Endothelial cell (in vitro differentiated cells): ENCODE results near the gene PCDHGC4. TPM values are rescaled to one million over a fixed set of nuclear protein-coding genes. Genes with fewer than 3 reads are reported as not detected.

ENCODE experiments used
- DNase-seq: peaks from one replicate; pipeline ENCODE4 v3.0.0; 2021; ENCODE audit warnings: low spot score
- H3K27ac Mint-ChIP-seq: one replicate; pipeline ENCODE4 v1.8.0; 2021; ENCODE audit warnings: mixed read lengths, inconsistent platforms; ENCODE audit not compliant: unreplicated experiment
- H3K27me3 Mint-ChIP-seq: one replicate; pipeline ENCODE4 v1.8.0; 2021; ENCODE audit warnings: mild to moderate bottlenecking, moderate library complexity, mixed read lengths, inconsistent platforms; ENCODE audit not compliant: unreplicated experiment
- H3K36me3 Mint-ChIP-seq: one replicate; pipeline ENCODE4 v1.8.0; 2021; ENCODE audit warnings: mild to moderate bottlenecking, low read depth, mixed read lengths, inconsistent platforms; ENCODE audit not compliant: unreplicated experiment
- H3K4me1 Mint-ChIP-seq: one replicate; pipeline ENCODE4 v1.8.0; 2021; ENCODE audit warnings: mild to moderate bottlenecking, mixed read lengths, inconsistent platforms; ENCODE audit not compliant: unreplicated experiment
- H3K4me3 Mint-ChIP-seq: one replicate; pipeline ENCODE4 v1.8.0; 2021; ENCODE audit warnings: mild to moderate bottlenecking, mixed read lengths, inconsistent platforms; ENCODE audit not compliant: unreplicated experiment
- H3K9me3 Mint-ChIP-seq: one replicate; pipeline ENCODE4 v1.8.0; 2021; ENCODE audit warnings: mixed read lengths, inconsistent platforms; ENCODE audit not compliant: unreplicated experiment
- total RNA-seq: library from RNA; stranded (reverse); fragmentation: NEBNext Ultra II Directional; extraction: Animal tissue kit (Norgen Biotek cat#: 25700); gene quantifications from one replicate; pipeline ENCODE4 v1.2.1, GENCODE V29; 2021; ENCODE audit not compliant: unreplicated experiment
- TF ChIP-seq, protein P1 (sequence below): fragments of 200-600 bp; sonication (generic); IDR thresholded peaks from one replicate; pipeline ENCODE4 v1.5.0; 2021; ENCODE audit warnings: antibody characterized with exemption; ENCODE audit not compliant: unreplicated experiment

The PCDHGC4 gene
- total RNA-seq, 1 donor from 2014 or later, result 3.5 TPM

DNA sequence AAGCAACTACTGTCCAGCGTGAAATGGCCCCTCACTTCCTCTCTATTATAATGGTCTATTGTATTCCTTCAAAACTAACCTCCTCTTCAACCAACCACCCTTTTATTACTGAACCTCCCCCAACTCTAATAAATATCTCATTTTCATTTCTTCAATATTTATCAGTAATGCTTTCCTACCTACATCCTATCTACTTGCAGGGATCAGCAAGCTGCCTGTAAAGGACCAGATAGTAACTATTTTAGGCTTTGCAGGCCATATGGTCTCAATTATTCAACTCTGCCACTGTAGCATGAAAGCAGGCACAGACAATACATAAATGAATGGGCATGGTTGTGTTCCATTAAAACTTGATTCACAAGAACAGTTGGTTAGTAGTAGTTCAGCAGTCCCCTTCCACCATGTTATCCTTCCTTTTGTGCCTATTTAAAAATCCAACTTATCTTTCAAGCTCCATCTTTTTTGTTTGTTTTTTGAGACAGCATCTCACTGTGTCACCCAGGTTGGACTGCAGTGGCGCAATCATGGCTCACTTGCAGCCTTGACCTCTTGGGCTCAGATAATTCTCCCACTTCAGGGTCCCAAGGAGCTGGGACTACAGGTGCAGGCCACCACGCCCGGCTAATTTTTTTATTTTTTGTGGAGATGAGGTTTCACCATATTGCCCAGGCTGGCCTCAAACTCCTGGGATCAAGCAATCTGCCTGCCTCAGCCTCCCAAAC is 49.8 kb downstream of the PCDHGC4 start:
- Mint-ChIP-seq H3K36me3 (peaks cover 24% of the 10 kb centered on the region), H3K4me3 (peak overlapping the region; percentile 19), H3K27ac (no peak overlapping the region), H3K4me1 (peaks cover 8% of the 10 kb centered on the region), H3K9me3 (no peaks in the 10 kb centered on the region), H3K27me3 (no peaks in the 10 kb centered on the region)
- DNase-seq, result no peak
- TF ChIP-seq, protein P1, sequence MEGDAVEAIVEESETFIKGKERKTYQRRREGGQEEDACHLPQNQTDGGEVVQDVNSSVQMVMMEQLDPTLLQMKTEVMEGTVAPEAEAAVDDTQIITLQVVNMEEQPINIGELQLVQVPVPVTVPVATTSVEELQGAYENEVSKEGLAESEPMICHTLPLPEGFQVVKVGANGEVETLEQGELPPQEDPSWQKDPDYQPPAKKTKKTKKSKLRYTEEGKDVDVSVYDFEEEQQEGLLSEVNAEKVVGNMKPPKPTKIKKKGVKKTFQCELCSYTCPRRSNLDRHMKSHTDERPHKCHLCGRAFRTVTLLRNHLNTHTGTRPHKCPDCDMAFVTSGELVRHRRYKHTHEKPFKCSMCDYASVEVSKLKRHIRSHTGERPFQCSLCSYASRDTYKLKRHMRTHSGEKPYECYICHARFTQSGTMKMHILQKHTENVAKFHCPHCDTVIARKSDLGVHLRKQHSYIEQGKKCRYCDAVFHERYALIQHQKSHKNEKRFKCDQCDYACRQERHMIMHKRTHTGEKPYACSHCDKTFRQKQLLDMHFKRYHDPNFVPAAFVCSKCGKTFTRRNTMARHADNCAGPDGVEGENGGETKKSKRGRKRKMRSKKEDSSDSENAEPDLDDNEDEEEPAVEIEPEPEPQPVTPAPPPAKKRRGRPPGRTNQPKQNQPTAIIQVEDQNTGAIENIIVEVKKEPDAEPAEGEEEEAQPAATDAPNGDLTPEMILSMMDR, result no peak

Other genes with a start within 250 kb of the PCDHGC4 start
- gene PCDHB15, start 239.6 kb upstream of the PCDHGC4 start, total RNA-seq, result 10.5 TPM
- 0.62 TPM for gene SLC25A2, start 181.0 kb upstream of the PCDHGC4 start, total RNA-seq
- gene TAF7, start 164.2 kb upstream of the PCDHGC4 start, total RNA-seq, result 86.4 TPM
- 1.4 TPM for gene PCDHGA1, start 154.5 kb upstream of the PCDHGC4 start, total RNA-seq
- 1.6 TPM for gene PCDHGA2, start 146.3 kb upstream of the PCDHGC4 start, total RNA-seq
- 1.4 TPM for gene PCDHGA3, start 141.2 kb upstream of the PCDHGC4 start, total RNA-seq
- gene PCDHGB1, start 134.9 kb upstream of the PCDHGC4 start, total RNA-seq, result 3.1 TPM
- 2.0 TPM for gene PCDHGA4, start 130.0 kb upstream of the PCDHGC4 start, total RNA-seq
- gene PCDHGB2, start 125.0 kb upstream of the PCDHGC4 start, total RNA-seq, result 11.1 TPM
- gene PCDHGA5, start 120.9 kb upstream of the PCDHGC4 start, total RNA-seq, result 2.4 TPM
- 4.1 TPM for gene PCDHGB3, start 114.8 kb upstream of the PCDHGC4 start, total RNA-seq
- 3.9 TPM for gene PCDHGA6, start 111.1 kb upstream of the PCDHGC4 start, total RNA-seq
- gene PCDHGA7, start 102.3 kb upstream of the PCDHGC4 start, total RNA-seq, result 6.3 TPM
- gene PCDHGB4, start 97.3 kb upstream of the PCDHGC4 start, total RNA-seq, result 13.2 TPM
- 2.6 TPM for gene PCDHGA8, start 92.4 kb upstream of the PCDHGC4 start, total RNA-seq
- 5.5 TPM for gene PCDHGB5, start 87.1 kb upstream of the PCDHGC4 start, total RNA-seq
- gene PCDHGA9, start 82.3 kb upstream of the PCDHGC4 start, total RNA-seq, result 3.1 TPM
- gene PCDHGB6, start 77.0 kb upstream of the PCDHGC4 start, total RNA-seq, result 60.0 TPM
- 43.0 TPM for gene PCDHGA10, start 72.0 kb upstream of the PCDHGC4 start, total RNA-seq
- gene PCDHGB7, start 67.4 kb upstream of the PCDHGC4 start, total RNA-seq, result 45.2 TPM
- gene PCDHGA11, start 64.0 kb upstream of the PCDHGC4 start, total RNA-seq, result 10.8 TPM
- gene PCDHGA12, start 54.5 kb upstream of the PCDHGC4 start, total RNA-seq, result 3.8 TPM
- 68.2 TPM for gene PCDHGC3, start 9.1 kb upstream of the PCDHGC4 start, total RNA-seq
- gene PCDHGC5, start 4.1 kb downstream of the PCDHGC4 start, total RNA-seq, result 2.9 TPM
- 149 TPM for gene DIAPH1, start 134.0 kb downstream of the PCDHGC4 start, total RNA-seq
- gene HDAC3, start 151.8 kb downstream of the PCDHGC4 start, total RNA-seq, result 84.9 TPM
- gene RELL2, start 152.0 kb downstream of the PCDHGC4 start, total RNA-seq, result 17.4 TPM
- gene FCHSD1, start 166.4 kb downstream of the PCDHGC4 start, total RNA-seq, result 63.3 TPM
- gene ARAP3, start 197.2 kb downstream of the PCDHGC4 start, total RNA-seq, result 239 TPM